Measurements from ENCODE around the gene KIF3A.

Gene KIF3A

DNA sequence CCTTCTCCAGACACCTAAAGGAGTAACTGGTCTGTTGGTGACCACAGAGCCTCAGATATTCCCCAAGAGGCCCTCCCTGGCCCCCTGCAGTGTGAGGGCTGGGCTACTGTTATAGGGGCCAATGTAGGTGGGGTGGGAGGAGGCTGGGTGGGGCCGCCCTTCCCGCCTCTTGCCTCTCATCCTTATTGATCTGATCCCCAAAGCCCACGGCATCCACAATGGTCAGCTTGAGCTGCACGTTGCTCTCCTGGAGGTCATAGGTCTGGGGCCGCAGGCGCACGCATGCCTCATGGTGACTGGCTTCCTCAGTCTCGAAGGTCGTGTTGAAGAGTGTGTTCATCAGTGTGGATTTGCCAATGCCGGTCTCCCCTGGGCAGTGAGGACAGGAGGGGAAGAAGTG, 26.7 kb upstream of the KIF3A start:
- H3K27ac ChIP-seq (ENCODE audit: extremely low read depth, low read depth, low read length): no peak overlapping the region
- TF ChIP-seq ZNF239 (tag by site-specific recombination; IDR thresholded peaks at IDR 0.05) (no peak), KLF1 (tag by site-specific recombination; IDR thresholded peaks at IDR 0.05) (peak; percentile 27; the same call in 1 of the 2 replicates)
- H3K4me1 ChIP-seq (ENCODE audit: control insufficient read depth, insufficient read depth, low read length): no peaks in the 10 kb centered on the region
- CTCF ChIA-PET: interaction anchor here (0.6 to 1.4 kb wide), 3 partner anchors 9 to 176 kb away, joined by 3 read pairs; no protein-coding TSS in a partner anchor
- peaks cover 4 to 71% of the 10 kb centered on the region in 2 experiments; a peak in 2 of 3 replicates for H3K36me3 ChIP-seq (ENCODE audit: control insufficient read depth in 2 of 2, insufficient read depth in 1 of 2, low read length in 2 of 2)
- no peaks in the 10 kb centered on the region for H3K9me3 ChIP-seq (ENCODE audit: control insufficient read depth, insufficient read depth, low read depth, low read length)
- POLR2A ChIA-PET: no interaction called here
- no peak overlapping the region for H3K4me3 ChIP-seq (ENCODE audit: low read depth, low read length)

DNA sequence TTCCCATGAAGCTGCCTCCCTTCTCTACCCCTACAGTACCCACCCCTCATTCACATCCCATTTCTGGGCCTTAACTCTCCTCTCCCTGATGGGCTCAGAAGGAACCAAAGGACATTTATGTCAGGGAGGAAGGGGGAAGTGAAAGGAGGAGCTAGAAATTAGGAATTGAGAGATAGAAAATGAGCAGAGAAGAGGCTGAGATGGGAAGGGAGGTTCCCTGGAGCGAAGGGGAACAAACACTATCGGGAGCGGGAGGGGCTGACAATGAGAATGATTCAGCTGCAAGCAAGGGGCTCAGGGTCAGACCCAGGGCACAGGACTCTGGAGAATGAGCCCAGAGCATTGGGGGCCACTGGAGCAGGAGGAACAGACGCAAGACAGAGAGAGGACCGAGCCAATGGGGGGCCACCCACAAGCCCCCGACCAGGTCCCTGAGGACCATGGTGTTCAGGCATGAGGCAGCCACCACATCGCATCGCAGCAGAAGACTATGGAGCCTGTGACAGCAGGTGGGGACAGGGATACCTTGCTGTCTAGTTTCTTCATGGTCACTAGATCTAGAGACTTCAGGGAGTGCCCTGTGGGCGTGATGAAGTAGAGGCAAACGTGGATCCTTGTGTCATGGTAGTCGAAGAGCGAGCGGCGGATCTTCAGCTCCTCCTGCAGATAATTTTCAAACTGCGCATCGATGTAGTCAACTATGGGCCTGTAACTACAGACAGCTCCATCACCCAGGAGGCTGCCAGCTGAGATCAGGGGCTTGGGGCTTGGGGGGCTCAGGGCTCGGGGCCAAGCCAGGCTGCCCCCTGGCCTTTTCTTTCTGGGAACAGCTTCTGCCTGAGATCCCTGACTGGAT, 26.1 kb upstream of the KIF3A start:
- H3K27ac ChIP-seq (ENCODE audit: extremely low read depth, low read depth, low read length): no peak overlapping the region
- H3K9me3 ChIP-seq (ENCODE audit: control insufficient read depth, insufficient read depth, low read depth, low read length): no peaks in the 10 kb centered on the region
- no peak overlapping the region for H3K4me3 ChIP-seq (ENCODE audit: low read depth, low read length)
- peaks cover 4 to 77% of the 10 kb centered on the region in 2 experiments; a peak in 2 of 3 replicates for H3K36me3 ChIP-seq (ENCODE audit: control insufficient read depth in 2 of 2, insufficient read depth in 1 of 2, low read length in 2 of 2)
- TF ChIP-seq, protein P1, sequence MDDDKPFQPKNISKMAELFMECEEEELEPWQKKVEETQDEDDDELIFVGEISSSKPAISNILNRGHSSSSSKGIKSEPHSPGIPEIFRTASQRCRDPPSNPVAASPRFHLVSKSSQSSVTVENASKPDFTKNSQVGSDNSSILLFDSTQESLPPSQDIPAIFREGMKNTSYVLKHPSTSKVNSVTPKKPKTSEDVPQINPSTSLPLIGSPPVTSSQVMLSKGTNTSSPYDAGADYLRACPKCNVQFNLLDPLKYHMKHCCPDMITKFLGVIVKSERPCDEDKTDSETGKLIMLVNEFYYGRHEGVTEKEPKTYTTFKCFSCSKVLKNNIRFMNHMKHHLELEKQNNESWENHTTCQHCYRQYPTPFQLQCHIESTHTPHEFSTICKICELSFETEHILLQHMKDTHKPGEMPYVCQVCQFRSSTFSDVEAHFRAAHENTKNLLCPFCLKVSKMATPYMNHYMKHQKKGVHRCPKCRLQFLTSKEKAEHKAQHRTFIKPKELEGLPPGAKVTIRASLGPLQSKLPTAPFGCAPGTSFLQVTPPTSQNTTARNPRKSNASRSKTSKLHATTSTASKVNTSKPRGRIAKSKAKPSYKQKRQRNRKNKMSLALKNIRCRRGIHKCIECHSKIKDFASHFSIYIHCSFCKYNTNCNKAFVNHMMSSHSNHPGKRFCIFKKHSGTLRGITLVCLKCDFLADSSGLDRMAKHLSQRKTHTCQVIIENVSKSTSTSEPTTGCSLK (tag by site-specific recombination; IDR thresholded peaks at IDR 0.05): no peak
- TF ChIP-seq, protein P2, sequence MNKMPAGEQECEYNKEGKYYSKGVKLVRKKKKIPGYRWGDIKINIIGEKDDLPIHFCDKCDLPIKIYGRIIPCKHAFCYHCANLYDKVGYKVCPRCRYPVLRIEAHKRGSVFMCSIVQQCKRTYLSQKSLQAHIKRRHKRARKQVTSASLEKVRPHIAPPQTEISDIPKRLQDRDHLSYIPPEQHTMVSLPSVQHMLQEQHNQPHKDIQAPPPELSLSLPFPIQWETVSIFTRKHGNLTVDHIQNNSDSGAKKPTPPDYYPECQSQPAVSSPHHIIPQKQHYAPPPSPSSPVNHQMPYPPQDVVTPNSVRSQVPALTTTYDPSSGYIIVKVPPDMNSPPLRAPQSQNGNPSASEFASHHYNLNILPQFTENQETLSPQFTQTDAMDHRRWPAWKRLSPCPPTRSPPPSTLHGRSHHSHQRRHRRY (tag by site-specific recombination; IDR thresholded peaks at IDR 0.05): no peak
- TF ChIP-seq, protein P3, sequence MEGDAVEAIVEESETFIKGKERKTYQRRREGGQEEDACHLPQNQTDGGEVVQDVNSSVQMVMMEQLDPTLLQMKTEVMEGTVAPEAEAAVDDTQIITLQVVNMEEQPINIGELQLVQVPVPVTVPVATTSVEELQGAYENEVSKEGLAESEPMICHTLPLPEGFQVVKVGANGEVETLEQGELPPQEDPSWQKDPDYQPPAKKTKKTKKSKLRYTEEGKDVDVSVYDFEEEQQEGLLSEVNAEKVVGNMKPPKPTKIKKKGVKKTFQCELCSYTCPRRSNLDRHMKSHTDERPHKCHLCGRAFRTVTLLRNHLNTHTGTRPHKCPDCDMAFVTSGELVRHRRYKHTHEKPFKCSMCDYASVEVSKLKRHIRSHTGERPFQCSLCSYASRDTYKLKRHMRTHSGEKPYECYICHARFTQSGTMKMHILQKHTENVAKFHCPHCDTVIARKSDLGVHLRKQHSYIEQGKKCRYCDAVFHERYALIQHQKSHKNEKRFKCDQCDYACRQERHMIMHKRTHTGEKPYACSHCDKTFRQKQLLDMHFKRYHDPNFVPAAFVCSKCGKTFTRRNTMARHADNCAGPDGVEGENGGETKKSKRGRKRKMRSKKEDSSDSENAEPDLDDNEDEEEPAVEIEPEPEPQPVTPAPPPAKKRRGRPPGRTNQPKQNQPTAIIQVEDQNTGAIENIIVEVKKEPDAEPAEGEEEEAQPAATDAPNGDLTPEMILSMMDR (tag by site-specific recombination; IDR thresholded peaks at IDR 0.05): no peak
- 0 out of 2 replicates have a peak, but pooled peaks have one; percentile 8 for TF ChIP-seq SP2 (tag by site-specific recombination; IDR thresholded peaks at IDR 0.05)
- no peak for TF ChIP-seq ZNF544 (tag by site-specific recombination; IDR thresholded peaks at IDR 0.05)
- no peak for TF ChIP-seq ZNF175 (tag by site-specific recombination; IDR thresholded peaks at IDR 0.05)
- ChIA-PET POLR2A (no interaction called here), CTCF (interaction anchor here (0.6 to 1.4 kb wide), 3 partner anchors 9 to 78 kb away, joined by 3 read pairs; no protein-coding TSS in a partner anchor)
- H3K4me1 ChIP-seq (ENCODE audit: control insufficient read depth, insufficient read depth, low read length): no peaks in the 10 kb centered on the region

DNA sequence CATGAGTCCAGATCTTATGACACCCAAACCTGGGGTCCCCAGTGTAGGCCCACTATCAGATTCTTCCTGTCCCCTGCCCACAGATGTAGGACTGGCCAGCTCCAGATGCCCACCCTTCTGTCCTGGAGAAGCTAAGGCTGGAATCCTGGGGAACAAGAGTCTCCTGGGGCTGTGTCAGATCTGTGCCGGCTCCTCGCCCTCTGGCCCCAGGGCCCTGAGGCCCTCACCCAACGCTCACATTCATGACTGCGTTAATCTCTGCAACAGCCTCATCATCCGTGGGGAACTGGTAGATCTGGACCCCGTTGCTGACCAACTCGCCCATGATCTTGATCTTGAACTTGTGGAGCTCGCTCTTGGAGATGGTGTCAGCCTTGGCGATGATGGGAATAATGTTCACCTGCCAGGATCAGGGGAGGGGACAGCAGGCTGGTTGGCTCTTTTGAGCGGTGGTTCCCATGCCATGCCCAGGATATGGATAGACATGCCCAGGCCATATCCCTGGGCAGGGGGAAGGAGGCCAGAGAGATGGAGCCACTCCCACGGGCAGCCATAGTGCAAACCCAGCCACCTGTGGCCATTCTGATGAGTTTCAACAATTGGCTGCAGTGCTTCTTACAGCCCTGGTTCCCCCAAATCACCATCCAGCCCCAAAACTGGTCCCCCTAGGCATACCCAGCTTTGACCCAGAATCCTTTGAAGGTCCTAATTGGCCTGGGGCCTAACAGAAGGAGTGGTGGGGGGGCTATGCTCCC, 25.1 kb upstream of the KIF3A start:
- Histone ChIP-seq H3K4me1 (ENCODE audit: control insufficient read depth, insufficient read depth, low read length) (no peaks in the 10 kb centered on the region), H3K9me3 (ENCODE audit: control insufficient read depth, insufficient read depth, low read depth, low read length) (no peaks in the 10 kb centered on the region), H3K4me3 (ENCODE audit: low read depth, low read length) (no peak overlapping the region), H3K27ac (ENCODE audit: extremely low read depth, low read depth, low read length) (no peak overlapping the region), H3K36me3 (ENCODE audit: control insufficient read depth in 2 of 2, insufficient read depth in 1 of 2, low read length in 2 of 2) (peaks cover 4 to 84% of the 10 kb centered on the region in 2 experiments)
- CTCF ChIA-PET: interaction anchor here (0.5 to 0.7 kb wide), 2 partner anchors 582 to 700 kb away, joined by 3 read pairs; no protein-coding TSS in a partner anchor
- TF ChIP-seq HOXD13 (CRISPR knock-in tag; IDR thresholded peaks at IDR 0.05; ENCODE audit: borderline replicate concordance): no peak
- no peak for TF ChIP-seq ZNF157 (tag by site-specific recombination; IDR thresholded peaks at IDR 0.05)
- TF ChIP-seq SCRT2 (tag by site-specific recombination; IDR thresholded peaks at IDR 0.05): peak; percentile 72
- TF ChIP-seq, protein P4, sequence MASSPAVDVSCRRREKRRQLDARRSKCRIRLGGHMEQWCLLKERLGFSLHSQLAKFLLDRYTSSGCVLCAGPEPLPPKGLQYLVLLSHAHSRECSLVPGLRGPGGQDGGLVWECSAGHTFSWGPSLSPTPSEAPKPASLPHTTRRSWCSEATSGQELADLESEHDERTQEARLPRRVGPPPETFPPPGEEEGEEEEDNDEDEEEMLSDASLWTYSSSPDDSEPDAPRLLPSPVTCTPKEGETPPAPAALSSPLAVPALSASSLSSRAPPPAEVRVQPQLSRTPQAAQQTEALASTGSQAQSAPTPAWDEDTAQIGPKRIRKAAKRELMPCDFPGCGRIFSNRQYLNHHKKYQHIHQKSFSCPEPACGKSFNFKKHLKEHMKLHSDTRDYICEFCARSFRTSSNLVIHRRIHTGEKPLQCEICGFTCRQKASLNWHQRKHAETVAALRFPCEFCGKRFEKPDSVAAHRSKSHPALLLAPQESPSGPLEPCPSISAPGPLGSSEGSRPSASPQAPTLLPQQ (tag by site-specific recombination; IDR thresholded peaks at IDR 0.05): no peak
- no peak for TF ChIP-seq ZNF792 (tag by site-specific recombination; IDR thresholded peaks at IDR 0.05)
- TF ChIP-seq ZSCAN23 (tag by site-specific recombination; IDR thresholded peaks at IDR 0.05): no peak
- TF ChIP-seq ZNF391 (tag by site-specific recombination; IDR thresholded peaks at IDR 0.05; ENCODE audit: borderline replicate concordance, low read depth): no peak
- peak; percentile 40; the same call in 1 of the 2 replicates for TF ChIP-seq SCRT1 (tag by site-specific recombination; IDR thresholded peaks at IDR 0.05; ENCODE audit: borderline replicate concordance)
- TF ChIP-seq WT1 (tag by site-specific recombination; IDR thresholded peaks at IDR 0.05): no peak
- no peak for TF ChIP-seq HOXA7 (CRISPR knock-in tag; IDR thresholded peaks at IDR 0.05; ENCODE audit: borderline replicate concordance)
- no peak for TF ChIP-seq ZBTB8A (tag by site-specific recombination; IDR thresholded peaks at IDR 0.05)
- POLR2A ChIA-PET: no interaction called here

Measured in HEK293 (cell line).